K562 (cell line): Measurements from ENCODE around the gene CT45A2. TPM values are rescaled to one million over a fixed set of nuclear protein-coding genes. Genes with fewer than 3 reads are reported as not detected.
"Not testable (repeated sequence)": the region's sequence is repeated elsewhere in the genome, so short reads cannot be mapped to it uniquely, and the experiment has no call there.

Experiments
- ATAC-seq: fragments of 200-7000 bp; cut with Tn5 transposase; 3 replicates; pipeline ENCODE4 v1.9.1; 2020; ENCODE audit warnings: moderate library complexity
- BruUV-seq: library from RNA; stranded (reverse); fragments of 400-500 nt; replicated peaks from 2 replicates; lab custom pipeline; 2021; lab: Mats Ljungman, UMichigan
- CTCF ChIA-PET: fragments of 300-600 bp; formaldehyde crosslinking; extraction: SDS; loops from one replicate; lab custom pipeline; 2021; ENCODE audit warnings: low intra/inter-chr PET ratio; lab: Yijun Ruan, JAX
- POLR2A ChIA-PET: fragments of 300-600, 350-650 bp; sonication (Branson Sonifier 250); formaldehyde crosslinking; extraction: SDS; loops from one replicate; lab custom pipeline; 2021; ENCODE audit warnings: antibody characterized with exemption, inconsistent platforms; lab: Yijun Ruan, JAX
- DNase-seq, 4 experiments: peaks; one replicate each; pipeline versions ENCODE4 v3.0.0 to v3.0.0-alpha.2; 2011 to 2018; ENCODE audit warnings: low spot score in 3 of 4, mixed read lengths in 3 of 4; ENCODE audit errors: extremely low read depth in 1 of 4
- FAIRE-seq: peaks from 2 replicates; lab custom pipeline; 2011; peaks lifted over from hg19 to GRCh38; lab: Jason Lieb, UNC
- H2AFZ ChIP-seq: 2 replicates; pipeline ENCODE4 v1.6.0; 2011; ENCODE audit warnings: low read depth, low read length, control low read depth, inconsistent platforms
- H3K27ac ChIP-seq: fragments of 200-600 bp; 3 replicates; pipeline ENCODE4 v1.8.0; 2011; ENCODE audit warnings: low read depth, mild to moderate bottlenecking, control low read depth, inconsistent platforms, low read length, moderate library complexity, mixed read lengths; ENCODE audit errors: extremely low read depth
- H3K27me3 ChIP-seq, 2 experiments: fragments of 300-600 bp in 1 of 2; 2 replicates in 1 of 2; 3 replicates in 1 of 2; pipeline versions ENCODE4 v1.6.0 to v1.8.0; 2011; ENCODE audit warnings: inconsistent platforms in 2 of 2, low read length in 2 of 2, mild to moderate bottlenecking in 1 of 2, mixed read lengths in 1 of 2, moderate library complexity in 1 of 2; ENCODE audit not compliant: control insufficient read depth in 2 of 2, insufficient read depth in 2 of 2
- H3K36me3 ChIP-seq: fragments of 300-600 bp; 3 replicates; pipeline ENCODE4 v1.8.0; 2011; ENCODE audit warnings: mild to moderate bottlenecking, low read length, inconsistent platforms; ENCODE audit not compliant: control insufficient read depth, insufficient read depth
- H3K4me1 ChIP-seq, 2 experiments: fragments of 200-600 bp in 1 of 2; replicated peaks in 1 of 2; 2 replicates in 1 of 2; 3 replicates in 1 of 2; pipeline versions ENCODE4 v1.5.1 to v1.8.0; 2011; ENCODE audit warnings: inconsistent platforms in 2 of 2, low read length in 2 of 2, mild to moderate bottlenecking in 1 of 2, mixed read lengths in 1 of 2, moderate library complexity in 1 of 2; ENCODE audit not compliant: control insufficient read depth in 2 of 2, insufficient read depth in 2 of 2
- H3K4me2 ChIP-seq: 2 replicates; pipeline ENCODE4 v1.6.1; 2011; ENCODE audit warnings: low read length, control low read depth, inconsistent platforms, mixed read lengths; ENCODE audit not compliant: insufficient read depth
- H3K4me3 ChIP-seq: fragments of 200-600 bp; sonication (generic), shearing (Covaris generic); 2 replicates; pipeline ENCODE4 v1.5.1; 2016; ENCODE audit warnings: control low read depth, inconsistent platforms
- H3K79me2 ChIP-seq: fragments of 200-600 bp; 3 replicates; pipeline ENCODE4 v1.8.0; 2011; ENCODE audit warnings: low read length, inconsistent platforms; ENCODE audit not compliant: control insufficient read depth, insufficient read depth
- H3K9ac ChIP-seq, 2 experiments: 2 replicates each; pipeline versions ENCODE4 v1.6.0 to v1.6.1; 2011; ENCODE audit warnings: low read depth in 2 of 2, low read length in 2 of 2, control low read depth in 1 of 2, inconsistent platforms in 1 of 2, mild to moderate bottlenecking in 1 of 2, mixed read lengths in 1 of 2; ENCODE audit not compliant: insufficient read depth in 1 of 2
- H3K9me1 ChIP-seq: one replicate; pipeline ENCODE4 v1.6.0; 2011; ENCODE audit warnings: inconsistent platforms, mild to moderate bottlenecking, low read length, moderate library complexity; ENCODE audit not compliant: control insufficient read depth, insufficient read depth
- H3K9me3 ChIP-seq: replicated peaks from 2 replicates; pipeline ENCODE4 v1.5.1; 2011; ENCODE audit warnings: low read depth, low read length, inconsistent platforms; ENCODE audit not compliant: control insufficient read depth, insufficient read depth
- H4K20me1 ChIP-seq: replicated peaks from 2 replicates; pipeline ENCODE4 v1.6.1; 2011; ENCODE audit warnings: low read length, inconsistent platforms, mixed read lengths; ENCODE audit not compliant: control insufficient read depth, insufficient read depth
- WGBS: fragments of 100-300 bp; shearing (Covaris generic); methylation state at CpG from one replicate; pipeline ENCODE4 v1.1.6; 2016; ENCODE audit warnings: low coverage, mixed read lengths; ENCODE audit not compliant: insufficient coverage; ENCODE audit errors: missing lambda C conversion rate; 5-methylcytosine and 5-hydroxymethylcytosine counted together
- in situ Hi-C: fragments of 300-500 bp; cut with MboI; formaldehyde crosslinking; loops from 4 replicates; pipeline ENCODE4 v1.15.0; 2018; ENCODE audit warnings: inconsistent platforms, mixed read lengths
- intact Hi-C: fragments of 100-400 bp; cut with micrococcal nuclease; formaldehyde crosslinking; loops from 2 replicates; pipeline ENCODE4 v1.14.2; 2022
- polyA plus RNA-seq, 8 experiments: library from polyadenylated mRNA; depleted of rRNA in 4 of 8; stranded (reverse) in 5 of 8; unstranded in 3 of 8; fragments of >200 nt; fragmentation: Nextera tagmentation in 2 of 8; fragmentation: Illumina TruSeq in 1 of 8; extraction: Ambion mirVana in 2 of 8; extraction: Trizol in 1 of 8; gene quantifications; 2 replicates each; pipeline versions ENCODE4 v1.2.1 to v1.2.3, GENCODE V29; 2011 to 2014; ENCODE audit warnings: inconsistent platforms in 1 of 8, missing spikeins in 1 of 8
- total RNA-seq, 7 experiments: library from RNA; depleted of rRNA in 6 of 7; stranded (reverse); fragments of >200 nt in 6 of 7; fragmentation: Illumina TruSeq in 2 of 7; extraction: Trizol in 2 of 7; gene quantifications; 2 replicates each; pipeline versions ENCODE4 v1.2.1 to v1.2.3, GENCODE V29; 2011 to 2021; ENCODE audit warnings: low replicate concordance in 1 of 7

Gene CT45A2
- total and polyA plus RNA-seq, 9 of the 15 experiments (the other 6 are each of a cell fraction or from before 2014, with no cell fraction given): 7.6 to 34.3 (median 12.5) TPM

DNA sequence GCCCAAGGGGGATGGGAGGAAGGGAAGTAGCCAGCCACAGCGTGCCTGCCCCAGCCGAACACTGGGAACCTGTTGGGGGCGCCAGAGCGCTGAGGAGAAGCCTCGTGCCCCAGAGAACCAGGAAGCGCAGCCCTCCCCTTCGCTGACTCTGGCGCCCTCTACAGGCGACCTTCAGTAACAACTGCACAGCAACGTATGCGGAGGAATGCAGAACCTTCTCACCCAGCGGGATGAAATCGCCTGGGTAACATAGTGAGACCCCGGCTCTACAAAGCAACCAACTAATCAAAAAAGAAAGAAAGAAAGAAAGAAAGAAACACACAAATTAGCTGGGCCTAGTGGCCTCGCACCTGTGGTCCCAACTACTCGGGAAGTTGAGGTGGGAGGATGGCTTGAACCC is 17.1 kb downstream of the CT45A2 start, which contains the start of gene CT45A6:
Gene CT45A6 (minus strand): TSS at position 101 of the 400 bp plus-strand sequence. CDS start 3,794 bp downstream, outside the sequence.
- H3K4me1 ChIP-seq, H3K4me3 ChIP-seq, H3K9me1 ChIP-seq, H3K27ac ChIP-seq, H3K9me3 ChIP-seq, H3K9ac ChIP-seq, H2AFZ ChIP-seq, H3K4me2 ChIP-seq, FAIRE-seq, H3K36me3 ChIP-seq, intact Hi-C loops, BruUV-seq, POLR2A ChIA-PET, CTCF ChIA-PET, H3K79me2 ChIP-seq, H4K20me1 ChIP-seq, H3K27me3 ChIP-seq, ATAC-seq, DNase-seq, in situ Hi-C loops: not testable (repeated sequence)
- no CpG with 5 or more reads among the region's 16 CpGs for WGBS

DNA sequence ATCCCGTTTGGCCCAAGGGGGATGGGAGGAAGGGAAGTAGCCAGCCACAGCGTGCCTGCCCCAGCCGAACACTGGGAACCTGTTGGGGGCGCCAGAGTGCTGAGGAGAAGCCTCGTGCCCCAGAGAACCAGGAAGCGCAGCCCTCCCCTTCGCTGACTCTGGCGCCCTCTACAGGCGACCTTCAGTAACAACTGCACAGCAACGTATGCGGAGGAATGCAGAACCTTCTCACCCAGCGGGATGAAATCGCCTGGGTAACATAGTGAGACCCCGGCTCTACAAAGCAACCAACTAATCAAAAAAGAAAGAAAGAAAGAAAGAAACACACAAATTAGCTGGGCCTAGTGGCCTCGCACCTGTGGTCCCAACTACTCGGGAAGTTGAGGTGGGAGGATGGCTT is 34.4 kb downstream of the CT45A2 start, which contains the start of gene CT45A5:
Gene CT45A5 (minus strand): TSS at position 101 of the 400 bp plus-strand sequence. CDS start 3,774 bp downstream, outside the sequence.
- H3K4me3 ChIP-seq, H3K9me3 ChIP-seq, POLR2A ChIA-PET, H4K20me1 ChIP-seq, H3K36me3 ChIP-seq, intact Hi-C loops, H3K9ac ChIP-seq, ATAC-seq, DNase-seq, BruUV-seq, H3K4me2 ChIP-seq, CTCF ChIA-PET, FAIRE-seq, H3K27me3 ChIP-seq, H3K4me1 ChIP-seq, H3K27ac ChIP-seq, in situ Hi-C loops, H2AFZ ChIP-seq, H3K9me1 ChIP-seq, H3K79me2 ChIP-seq: not testable (repeated sequence)
- no CpG with 5 or more reads among the region's 16 CpGs for WGBS

DNA sequence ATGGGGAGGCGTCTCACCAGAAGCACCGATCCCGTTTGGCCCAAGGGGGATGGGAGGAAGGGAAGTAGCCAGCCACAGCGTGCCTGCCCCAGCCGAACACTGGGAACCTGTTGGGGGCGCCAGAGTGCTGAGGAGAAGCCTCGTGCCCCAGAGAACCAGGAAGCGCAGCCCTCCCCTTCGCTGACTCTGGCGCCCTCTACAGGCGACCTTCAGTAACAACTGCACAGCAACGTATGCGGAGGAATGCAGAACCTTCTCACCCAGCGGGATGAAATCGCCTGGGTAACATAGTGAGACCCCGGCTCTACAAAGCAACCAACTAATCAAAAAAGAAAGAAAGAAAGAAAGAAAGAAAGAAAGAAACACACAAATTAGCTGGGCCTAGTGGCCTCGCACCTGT is 51.7 kb downstream of the CT45A2 start, which contains the start of gene CT45A3:
Gene CT45A3 (minus strand): TSS at position 101 of the 400 bp plus-strand sequence. CDS start 3,747 bp downstream, outside the sequence.
- H3K4me3 ChIP-seq, H3K27me3 ChIP-seq, ATAC-seq, H3K4me2 ChIP-seq, BruUV-seq, H3K9me3 ChIP-seq, CTCF ChIA-PET, H3K4me1 ChIP-seq, H2AFZ ChIP-seq, H3K9me1 ChIP-seq, DNase-seq, H3K27ac ChIP-seq, FAIRE-seq, in situ Hi-C loops, H4K20me1 ChIP-seq, H3K36me3 ChIP-seq, POLR2A ChIA-PET, intact Hi-C loops, H3K79me2 ChIP-seq, H3K9ac ChIP-seq: not testable (repeated sequence)
- no CpG with 5 or more reads among the region's 17 CpGs for WGBS
